T-helper 1 cell treated with Interleukin-12 subunit alpha and Interleukin-12 subunit beta and Interleukin-4 antibody, amounts not matched to agents 30 ng/mL and 1 ng/mL, for 36 hours (primary cell): Measurements from ENCODE around the gene TMIE. TPM values are rescaled to one million over a fixed set of nuclear protein-coding genes. Genes with fewer than 3 reads are reported as not detected.
"Not testable (repeated sequence)": the region's sequence is repeated elsewhere in the genome, so short reads cannot be mapped to it uniquely, and the experiment has no call there.

Experiments
- intact Hi-C: fragments of 100-400 bp; cut with micrococcal nuclease; formaldehyde crosslinking; loops from one replicate; pipeline ENCODE4 v1.15.1; 2024
- total RNA-seq: library from RNA; stranded (reverse); gene quantifications from 2 replicates; pipeline ENCODE4 v1.2.3, GENCODE V29; 2022

Gene TMIE
- total RNA-seq, 1 donor from 2014 or later = not detected

DNA sequence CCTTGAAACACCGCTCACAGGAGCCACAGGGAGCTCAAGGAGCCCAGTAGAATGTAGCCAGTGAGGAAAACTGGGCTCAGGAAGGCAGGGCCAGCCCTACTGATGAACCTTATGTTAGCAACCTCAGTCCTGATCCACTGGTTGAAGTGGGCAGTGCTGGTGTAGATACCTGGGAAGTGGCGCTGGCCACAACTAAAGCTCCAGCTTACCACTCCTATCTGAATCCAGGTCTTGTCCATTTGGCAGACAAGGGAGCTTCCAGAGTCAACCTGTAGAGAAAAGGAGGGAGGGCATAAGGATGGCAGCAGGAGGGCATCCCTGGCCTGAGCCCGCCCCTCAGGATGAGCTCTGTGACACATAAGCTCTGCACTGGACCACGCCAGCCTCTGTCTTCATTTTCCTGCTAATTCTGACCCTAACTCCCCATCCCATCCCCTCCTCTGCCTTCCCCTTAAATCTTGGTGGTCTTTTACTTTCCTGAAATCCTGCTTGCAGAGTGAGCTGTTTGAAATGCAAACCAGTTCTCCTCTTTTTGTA lies 18.6 kb downstream of the TMIE start:
- intact Hi-C loops = no loop called here

DNA sequence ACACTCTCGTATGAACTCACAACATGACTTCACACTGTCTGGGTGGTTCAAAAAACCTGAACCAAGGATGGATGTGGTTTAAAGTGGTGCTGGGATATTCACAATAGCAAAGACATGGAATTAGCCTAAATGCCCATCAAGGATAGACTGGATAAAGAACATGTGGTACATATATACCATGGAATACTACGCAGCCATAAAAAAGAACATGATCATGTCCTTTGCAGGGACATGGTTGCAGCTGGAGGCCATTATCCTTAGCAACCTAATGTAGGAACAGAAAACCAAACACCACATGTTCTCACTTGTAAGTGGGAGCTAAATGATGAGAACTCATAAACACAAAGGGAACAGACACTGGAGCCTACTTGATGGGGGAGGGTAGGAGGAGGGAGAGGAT lies 19.8 kb downstream of the TMIE start:
- intact Hi-C loops = no loop called here

DNA sequence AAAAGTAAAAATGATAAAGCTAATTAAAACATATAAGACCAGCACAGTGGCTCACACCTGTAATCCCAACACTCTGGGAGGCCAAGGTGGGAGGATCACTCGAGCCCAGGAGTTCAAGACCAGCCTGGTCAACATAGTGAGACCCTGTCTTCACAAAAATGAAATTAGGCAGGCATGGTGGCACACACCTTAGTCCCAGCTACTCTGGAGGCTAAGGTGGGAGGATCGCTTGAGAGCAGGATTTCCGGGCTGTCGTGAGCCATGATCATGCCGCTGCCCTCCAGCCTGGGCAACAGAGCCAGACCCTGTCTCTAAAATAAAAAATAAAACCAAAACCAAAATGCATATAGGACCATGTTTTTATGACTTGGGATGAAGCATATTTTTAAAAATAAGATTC lies 21.3 kb downstream of the TMIE start:
- intact Hi-C loops = no loop called here

DNA sequence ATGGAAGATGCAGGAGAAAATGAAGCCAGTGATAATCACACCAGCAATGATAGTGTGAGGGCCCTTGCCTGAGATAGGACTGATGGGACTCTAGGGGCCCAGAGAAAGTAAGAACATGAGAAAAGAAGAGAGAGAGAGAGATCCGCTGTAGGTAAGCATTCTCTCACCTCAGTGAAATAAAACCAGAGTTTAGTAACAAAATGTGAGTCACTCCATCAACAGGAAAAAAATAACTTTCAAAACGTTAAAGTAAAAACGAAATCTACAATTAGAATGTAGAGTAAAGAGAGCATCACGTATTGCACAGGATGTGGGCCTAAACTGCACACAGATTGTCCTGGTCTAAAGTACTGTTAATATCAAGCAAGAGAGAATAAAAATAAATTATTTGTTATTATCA lies 23.2 kb downstream of the TMIE start:
- intact Hi-C loops = no loop called here

DNA sequence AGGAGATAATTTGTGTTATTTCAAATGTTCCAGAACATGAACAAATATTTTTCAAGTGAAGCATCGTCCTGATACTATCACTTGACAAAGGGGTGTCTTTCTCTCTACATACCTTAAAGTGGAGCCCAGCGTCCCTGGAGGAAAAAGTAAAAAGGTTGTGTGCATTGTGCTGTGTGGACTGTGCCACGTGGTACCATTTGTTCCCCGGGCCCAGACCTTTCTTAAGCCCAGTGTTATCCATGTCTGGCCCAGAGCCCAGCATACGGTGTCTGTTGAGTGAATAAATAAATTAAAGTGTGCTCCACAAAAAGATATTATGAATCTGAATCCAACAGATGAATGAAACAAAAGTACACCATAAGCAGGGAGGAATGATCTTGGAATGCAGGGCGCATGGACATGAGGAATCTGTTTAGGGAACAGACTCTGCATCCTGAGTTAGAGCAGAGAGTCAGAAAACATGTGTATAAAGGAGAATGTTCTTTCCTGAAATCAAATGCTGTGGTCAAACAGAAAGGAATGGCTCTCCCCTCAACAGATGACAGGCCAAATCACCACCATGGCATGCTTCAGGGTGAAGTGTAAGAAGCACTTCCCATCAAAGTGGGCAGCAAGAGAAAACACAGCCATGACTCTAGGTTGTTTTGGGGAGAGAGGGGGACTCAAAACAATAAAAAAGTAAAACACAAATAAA lies 24.6 kb downstream of the TMIE start:
- intact Hi-C loops = no loop called here

DNA sequence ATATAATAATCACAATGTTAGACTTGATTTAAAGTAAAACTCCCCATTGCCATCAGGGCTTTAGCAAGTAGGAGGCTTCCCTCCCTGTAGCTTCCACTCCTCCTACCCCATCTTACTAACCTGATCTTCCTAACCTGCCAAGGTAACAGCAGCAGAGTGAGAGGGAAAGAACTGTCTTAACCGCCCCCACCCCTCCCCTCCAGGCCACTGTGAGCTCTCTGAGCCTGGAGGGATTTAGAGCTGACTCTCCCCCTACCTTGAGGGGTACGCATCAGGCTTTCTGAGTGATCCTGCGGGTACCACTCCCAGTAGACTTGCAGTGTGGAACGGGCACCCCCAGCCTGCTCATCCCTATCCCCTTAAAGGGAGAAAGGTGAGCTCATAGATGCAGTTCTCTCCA lies 27.8 kb downstream of the TMIE start:
- intact Hi-C loops = no loop called here

DNA sequence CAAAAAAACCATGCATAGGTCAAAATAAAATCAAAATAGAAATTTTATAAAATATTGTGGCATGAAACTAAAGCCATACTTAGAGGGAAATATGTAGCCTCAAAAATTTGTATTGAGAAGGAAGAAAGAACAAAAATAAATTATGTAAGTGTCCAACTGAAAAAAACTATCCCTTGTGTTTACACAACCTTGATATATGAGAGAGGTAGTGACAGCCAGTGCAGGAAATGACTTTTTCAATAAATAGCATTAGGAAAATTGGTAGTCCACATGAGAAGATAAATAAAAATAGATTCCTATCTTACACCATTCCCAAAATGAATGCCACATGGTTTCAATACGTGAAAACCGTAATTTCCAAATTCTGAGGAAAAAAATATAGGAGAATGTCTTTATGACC lies 29.6 kb downstream of the TMIE start:
- intact Hi-C loops = no loop called here

DNA sequence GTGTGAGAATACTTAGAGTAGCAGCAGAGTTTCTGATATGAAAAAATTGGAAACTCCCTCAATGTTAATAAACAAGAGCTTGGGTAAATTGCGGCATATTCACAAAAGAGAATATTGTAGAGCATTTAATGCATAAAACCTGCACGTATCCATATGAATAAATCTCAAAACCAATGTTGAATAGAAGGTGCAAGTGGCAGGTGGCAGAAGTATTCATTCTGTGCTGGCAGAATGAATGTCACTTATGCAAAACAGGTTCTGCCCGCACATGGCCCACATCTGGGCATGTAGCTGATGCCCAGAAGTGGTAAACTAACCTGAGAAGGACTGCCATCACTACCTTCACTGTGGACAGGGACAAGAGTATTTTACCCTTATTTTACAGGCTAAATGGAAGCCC lies 30.6 kb downstream of the TMIE start:
- intact Hi-C loops = no loop called here

DNA sequence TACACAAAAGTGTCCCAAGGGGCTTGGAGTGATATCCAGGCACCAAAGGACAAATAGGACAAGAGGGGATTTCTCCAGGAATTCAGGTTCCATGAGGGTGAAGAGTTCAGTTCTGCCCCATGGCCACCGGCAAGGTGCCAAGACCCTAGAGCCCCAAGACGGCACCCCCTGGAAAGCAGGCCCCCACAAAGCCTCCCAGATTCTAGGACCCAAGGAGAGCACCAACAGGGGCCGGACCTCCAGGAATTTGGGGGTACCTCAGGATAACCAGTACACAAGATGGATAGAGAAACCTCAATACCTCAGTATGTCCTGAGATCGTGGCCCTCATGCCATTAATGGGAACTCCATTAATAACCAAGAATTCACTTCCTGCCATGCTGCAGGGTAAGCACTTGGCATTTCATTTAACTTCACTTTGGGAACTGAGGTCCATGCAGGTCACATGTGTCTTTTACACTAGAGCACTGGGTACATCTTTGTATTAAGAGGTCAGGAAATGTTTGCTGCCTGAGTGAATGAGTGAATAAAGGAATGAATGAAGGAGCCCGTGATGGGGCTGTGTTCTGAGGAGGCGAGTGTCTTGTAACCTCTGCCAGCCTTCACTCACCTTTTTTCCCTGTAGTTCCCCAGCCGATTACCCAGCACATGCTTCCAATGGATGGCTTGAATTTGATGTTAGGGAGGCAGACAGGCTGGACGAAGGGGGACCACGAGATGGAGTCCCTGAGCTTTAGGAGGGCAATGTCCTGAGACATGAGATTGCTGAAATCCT lies 32.0 kb downstream of the TMIE start:
- intact Hi-C loops = no loop called here

DNA sequence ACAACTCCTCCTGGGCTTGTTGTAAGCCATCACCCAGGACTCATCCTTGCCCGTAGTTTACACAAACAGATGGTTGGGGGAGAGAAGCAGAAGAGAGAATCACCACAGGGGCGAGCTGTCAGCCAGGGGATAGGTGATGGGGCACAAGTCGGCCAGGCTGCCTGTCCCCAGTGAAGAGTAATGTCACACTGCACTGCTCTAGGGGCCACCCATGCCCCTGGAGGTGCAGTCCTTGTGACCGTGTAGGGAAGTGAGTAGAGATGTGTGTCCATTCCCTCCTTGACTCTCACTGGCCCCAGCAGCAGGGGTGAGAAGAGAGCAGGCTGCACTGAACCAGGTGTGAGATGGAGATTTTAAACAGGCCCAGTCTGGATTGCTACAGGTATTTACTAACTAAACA lies 33.6 kb downstream of the TMIE start:
- intact Hi-C loops = no loop called here

DNA sequence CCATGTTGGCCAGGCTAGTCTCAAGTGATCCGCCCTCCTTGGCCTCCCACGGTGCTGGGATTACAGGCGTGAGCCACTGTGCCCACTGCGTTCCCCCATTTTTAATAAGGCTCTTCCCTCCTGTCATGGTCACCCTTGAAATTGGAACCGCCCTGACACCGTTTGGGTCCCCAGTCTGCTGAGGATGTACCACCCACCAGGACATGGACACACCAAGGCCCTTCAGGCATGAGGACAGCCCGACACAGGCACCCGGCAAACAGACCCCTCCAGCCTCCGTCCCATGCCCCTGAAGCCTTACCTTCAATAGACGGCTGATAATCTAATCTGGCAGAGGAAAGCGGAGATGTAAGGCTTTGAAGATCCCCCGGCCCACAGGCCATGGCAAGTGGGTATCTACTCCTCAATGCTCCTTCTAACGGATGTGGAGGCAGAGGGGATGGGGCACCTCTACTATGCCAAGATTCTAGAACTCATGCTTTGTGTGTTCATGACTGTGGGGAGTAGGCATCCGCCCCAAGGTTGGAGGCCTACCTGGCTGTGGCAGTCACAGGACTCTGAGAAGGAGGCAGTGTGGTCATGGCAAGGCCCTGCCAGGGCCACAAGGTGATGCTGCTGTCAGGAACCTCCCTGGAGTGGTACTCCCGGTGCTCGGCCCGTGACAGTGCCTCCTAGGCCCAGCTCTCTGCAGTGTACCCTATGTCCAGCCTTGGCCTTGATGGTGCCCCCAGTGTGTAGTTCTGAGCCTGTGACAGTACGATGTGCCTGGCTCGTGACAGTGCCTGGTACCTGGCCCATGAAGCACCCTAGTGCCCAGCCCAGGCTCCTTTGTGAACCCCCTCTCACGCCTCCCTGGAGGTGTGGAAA lies 35.0 kb downstream of the TMIE start:
- intact Hi-C loops = no loop called here

DNA sequence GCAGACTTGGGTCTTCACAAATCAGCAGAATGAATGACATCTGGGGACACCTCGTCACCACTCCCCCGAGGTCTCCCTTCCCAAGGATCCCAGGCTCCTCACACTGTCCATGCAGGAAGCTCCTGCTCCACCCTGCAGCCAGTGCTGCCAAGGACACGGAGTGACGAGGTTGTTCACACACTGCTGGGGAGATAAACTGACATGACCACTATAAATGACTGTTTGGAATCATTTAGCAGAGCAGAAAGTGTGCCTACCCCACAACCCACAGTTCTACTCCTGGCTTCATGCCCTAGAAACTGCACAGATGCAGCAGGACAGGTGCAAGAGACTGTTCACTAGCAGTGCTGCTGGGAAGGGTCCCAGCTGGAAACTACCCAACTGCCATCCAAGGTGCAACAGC lies 36.1 kb downstream of the TMIE start:
- intact Hi-C loops = no loop called here

DNA sequence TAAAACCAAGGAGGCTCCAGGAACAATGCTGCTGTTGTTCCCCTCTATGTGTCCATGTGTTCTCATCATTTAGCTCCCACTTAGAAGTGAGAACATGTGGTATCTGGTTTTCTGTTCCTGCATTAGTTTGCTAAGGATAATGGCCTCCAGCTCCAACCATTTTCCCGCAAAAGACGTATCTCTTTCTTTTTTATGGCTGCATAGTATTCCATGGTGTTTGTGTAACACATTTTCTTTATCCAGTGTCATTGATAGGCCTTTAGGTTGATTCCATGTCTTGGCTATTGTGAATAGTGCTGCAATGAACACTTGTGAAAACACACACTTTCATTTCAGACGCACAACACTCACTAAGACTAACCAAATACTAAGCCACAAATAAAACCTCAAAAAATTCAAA lies 38.4 kb downstream of the TMIE start:
- intact Hi-C loops = not testable (repeated sequence)

DNA sequence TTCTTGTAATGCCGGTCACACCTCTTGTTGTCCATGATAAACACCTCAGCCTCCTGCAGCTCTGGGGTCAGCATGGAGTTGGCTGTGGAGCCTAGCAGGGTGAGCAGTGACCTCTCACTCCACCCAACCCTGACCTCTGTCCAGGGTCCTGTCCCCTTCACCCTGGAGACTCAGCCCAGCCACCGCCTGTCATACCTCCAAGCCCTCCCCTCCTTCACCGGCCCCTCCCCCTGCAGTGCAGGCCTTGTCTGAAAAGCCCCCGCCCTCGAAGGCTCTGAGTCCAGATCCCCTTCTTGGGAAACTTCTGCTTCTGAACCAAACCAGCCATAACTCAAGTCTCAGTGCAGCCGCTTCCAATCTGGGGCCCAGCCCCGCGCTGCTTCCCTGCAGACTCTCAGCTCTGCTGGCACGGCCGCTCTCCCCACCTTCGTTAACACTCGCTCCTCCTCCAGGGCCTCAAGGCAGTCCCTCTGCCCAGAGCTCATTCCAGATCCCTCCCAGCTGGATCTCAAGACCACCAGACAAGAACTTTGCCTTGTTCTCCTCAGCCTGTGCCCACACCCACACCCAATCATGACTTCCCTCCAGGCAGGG lies 41.9 kb downstream of the TMIE start:
- intact Hi-C loops = no loop called here

DNA sequence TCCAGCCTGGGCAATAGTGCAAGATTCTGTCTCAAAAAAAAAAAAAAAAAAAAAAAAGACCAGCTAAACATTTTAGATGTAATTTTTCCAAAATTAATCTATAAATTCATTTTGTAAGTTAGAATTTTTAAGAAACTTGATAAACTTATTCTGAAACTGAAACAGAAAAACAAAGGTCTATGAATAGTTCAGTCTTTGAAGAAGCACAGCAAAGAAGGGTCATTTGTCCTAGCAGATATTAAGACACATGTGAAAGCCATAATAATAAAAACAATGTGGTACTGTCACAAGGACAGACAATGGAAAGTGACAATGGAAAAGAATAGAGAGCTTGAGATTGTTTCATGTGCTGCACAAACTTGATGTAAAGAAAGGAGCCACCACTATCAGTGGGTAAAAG lies 45.5 kb downstream of the TMIE start:
- intact Hi-C loops = no loop called here

DNA sequence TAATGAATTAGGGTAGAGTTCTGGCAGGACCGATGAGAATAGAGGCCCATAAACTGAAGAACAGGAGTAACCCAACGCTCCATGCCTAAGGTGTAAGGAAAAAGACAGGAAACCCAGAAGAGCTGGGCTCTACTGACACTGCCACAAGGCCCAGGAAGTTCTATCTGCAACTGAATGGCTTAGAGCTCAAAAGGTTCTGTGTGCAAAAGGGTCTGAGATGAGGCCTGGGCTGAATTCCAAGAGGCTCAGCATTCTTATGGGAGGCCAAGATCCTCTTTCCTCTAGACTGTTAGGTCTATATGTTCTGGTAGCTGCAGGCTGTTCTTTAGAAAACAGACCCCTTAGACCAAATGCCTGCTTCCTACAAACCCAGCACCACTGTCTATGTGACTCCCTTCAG lies 47.0 kb downstream of the TMIE start:
- intact Hi-C loops = no loop called here

DNA sequence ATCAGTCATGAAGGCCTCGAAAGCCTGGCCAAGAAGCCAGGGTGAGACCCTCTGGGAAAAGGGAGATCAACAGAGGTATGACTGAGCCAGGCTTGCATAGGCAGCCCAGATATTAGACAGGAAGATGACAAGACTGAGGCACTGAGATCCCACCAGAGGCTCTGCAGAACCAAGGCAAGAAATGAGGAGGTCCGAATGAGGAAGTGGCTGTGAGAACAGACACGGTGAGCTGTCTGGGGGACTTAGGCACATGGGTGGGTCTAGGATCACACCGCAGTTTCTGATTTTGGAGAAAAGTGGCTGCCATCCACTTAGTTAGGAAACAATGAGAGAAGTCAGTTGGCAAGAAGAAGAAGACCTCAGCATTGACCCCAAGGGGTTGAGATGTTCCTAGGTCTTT lies 47.9 kb downstream of the TMIE start:
- intact Hi-C loops = no loop called here

DNA sequence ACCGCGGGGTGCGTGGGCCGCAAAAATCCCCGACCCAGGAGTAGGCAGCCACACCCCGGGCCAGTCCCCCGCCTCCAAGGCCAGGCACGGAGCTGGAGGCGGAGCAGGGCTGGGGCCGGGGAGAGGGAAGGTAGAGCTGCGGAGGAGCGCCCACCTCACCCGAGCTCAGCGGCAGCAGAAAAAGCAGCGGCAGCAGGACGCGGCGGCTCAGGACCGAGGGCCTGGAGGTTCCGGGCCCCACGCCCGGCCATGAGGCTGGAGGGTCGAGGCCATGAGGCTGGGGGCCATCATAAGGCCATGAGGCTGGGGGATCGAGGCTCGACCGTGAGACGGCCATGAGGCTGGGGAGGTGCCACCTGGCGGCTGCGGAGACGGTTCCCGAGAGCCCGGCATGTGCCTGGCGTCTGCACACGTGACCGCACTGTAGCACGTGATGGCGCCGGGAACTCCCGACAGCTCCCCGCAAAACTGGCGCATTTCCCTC lies 49.4 kb downstream of the TMIE start:
- intact Hi-C loops = no loop called here

DNA sequence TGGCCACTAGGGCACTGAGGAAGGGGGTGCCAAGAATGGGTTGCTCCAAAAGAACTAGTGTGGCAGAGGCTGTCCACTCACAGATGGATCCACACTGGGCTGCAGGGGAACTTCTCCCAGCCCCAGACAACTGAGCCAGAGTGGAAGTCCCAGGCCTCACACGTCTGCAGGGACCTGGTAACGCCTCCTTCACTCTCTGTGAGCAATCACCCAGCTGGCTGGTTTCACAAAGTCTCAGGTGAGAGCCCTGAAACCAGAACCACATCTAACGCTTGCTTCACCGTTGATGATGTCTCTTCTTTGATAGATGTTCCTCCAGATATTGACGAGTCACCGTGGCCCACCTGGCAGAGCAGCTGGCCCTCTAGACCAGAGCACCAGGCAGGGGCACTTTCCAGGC lies 51.9 kb downstream of the TMIE start:
- intact Hi-C loops = not testable (repeated sequence)

DNA sequence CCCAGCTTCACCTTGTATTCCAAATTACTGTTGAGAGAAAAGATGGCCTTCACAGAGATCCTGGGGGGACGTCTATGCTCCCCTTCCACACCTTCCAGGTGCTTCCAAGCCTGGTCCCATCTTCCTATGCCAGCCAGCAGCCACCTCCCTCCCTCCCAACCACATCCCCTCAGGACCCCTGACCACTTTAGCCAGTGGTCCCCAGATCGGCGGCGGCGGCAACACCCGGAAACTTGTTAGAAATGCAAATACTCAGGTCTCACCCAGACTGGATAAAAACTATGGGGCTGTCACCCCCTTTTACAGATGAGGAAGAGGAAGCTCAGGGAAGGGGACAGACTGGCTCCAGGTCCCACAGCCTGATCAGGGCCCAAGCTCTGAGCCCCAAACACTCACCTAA lies 54.5 kb downstream of the TMIE start:
- intact Hi-C loops = no loop called here

DNA sequence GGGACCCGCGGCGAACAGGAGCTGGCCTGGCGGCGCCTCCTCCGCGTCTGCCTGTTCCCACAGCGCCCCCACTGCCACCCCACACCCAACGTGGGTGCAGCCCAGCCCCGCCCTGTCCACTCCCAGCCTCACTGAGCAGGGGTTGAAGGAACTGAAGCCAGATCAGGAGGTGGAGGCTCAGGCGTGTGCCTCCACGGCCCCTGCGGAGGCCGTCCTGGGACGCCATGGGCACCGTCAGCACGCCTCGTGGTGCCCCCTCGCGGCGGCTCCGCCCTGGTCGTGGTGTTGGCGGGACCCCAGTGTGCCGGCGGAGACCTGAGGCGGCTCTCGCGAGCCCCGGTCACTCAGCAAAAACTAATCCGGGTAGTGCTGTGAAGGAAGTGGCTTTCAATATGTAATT lies 55.5 kb downstream of the TMIE start:
- intact Hi-C loops = no loop called here
